GM11168 (cell line): ENCODE results near the gene TMEM26.

Experiments used
- in situ Hi-C: fragments of 300-500 bp; cut with MboI; formaldehyde crosslinking; loops from one replicate; pipeline ENCODE4 v1.12.0; 2022; ENCODE audit warnings: low sequenced_read_pairs; ENCODE audit not compliant: unreplicated experiment

The TMEM26 gene

GRCh38 chr10:61452655-61453641 lies at the start of gene TMEM26:
Gene TMEM26, minus strand, starts transcription at chr10:61453381. Its CDS starts 300 bp downstream, at chr10:61453081.
- in situ Hi-C loops: no loop called here

DNA sequence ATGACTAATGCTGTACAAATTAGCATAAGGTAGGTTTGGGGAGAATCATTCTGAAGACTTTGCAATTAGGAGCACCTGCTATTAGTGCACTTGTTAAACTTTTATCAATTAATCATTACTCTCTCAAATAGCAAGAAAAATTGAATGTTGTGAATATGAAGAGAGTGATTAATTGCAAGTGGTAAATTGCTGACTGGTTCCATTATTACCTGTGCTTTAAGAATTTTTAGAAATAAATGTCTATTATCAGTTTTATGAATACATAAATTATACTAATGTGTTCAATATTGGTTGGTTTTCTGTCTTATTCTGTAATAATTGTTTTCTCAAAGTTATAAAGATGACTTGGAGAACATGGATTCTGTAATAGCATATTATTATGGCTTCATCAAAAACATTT lies 47.3 kb upstream of the TMEM26 start:
- in situ Hi-C loops: no loop called here

DNA sequence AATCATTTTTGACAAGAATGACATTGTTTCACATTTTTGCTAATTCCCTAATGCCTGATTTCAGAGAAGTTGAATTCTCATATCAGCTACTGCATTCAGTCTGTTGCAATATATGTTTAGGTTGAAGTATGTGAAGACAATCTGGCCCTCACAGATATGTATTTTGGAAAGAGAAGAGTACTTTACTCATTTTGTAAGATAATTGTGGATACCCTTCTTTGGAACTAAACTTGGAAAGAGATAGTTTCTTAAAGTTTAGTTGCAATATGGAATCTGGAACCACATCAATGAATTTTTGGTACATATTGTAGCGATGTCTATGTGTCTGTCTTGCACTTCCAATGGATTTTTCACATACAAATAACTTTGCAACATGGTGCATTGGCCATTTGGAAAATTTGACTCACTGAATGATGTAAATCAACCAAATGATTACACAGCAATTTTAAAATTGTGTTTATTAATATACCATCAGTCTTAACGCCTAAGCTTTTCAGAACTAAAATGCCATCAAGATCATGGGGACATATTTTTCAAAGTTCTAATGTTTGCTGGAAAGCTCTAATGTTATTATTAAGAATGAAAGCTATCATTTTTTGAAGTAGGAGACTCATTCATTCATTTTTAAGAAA lies 39.3 kb upstream of the TMEM26 start:
- in situ Hi-C loops: no loop called here

GRCh38 chr10:61487506-61487905 lies 34.3 kb upstream of the TMEM26 start:
- in situ Hi-C loops: no loop called here

- in situ Hi-C loops: no loop called here
These were observed 33.7 kb upstream of the TMEM26 start for GRCh38 chr10:61486738-61487396.

- in situ Hi-C loops: no loop called here
These were observed 33.1 kb upstream of the TMEM26 start for GRCh38 chr10:61486251-61486650.

GRCh38 chr10:61481597-61481996 lies 28.4 kb upstream of the TMEM26 start:
- in situ Hi-C loops: no loop called here

DNA sequence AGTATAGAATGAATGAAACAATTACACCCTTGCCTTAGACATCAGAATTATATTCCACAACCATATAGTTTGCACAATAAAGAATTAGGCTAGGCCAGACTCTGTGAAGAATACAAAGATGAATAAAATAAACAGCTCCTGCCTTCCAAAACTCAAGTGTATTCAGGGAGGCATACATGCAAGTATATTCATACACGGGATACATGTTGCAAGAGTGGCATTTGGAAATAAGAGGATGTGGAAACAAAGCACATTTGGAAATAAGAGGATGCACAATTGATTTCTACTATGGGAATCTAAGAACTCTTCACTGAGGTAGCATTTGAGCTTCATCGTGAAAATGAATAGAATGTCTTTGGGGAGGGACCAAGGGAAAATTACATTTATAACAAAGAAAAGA lies 27.0 kb upstream of the TMEM26 start:
- in situ Hi-C loops: no loop called here

DNA sequence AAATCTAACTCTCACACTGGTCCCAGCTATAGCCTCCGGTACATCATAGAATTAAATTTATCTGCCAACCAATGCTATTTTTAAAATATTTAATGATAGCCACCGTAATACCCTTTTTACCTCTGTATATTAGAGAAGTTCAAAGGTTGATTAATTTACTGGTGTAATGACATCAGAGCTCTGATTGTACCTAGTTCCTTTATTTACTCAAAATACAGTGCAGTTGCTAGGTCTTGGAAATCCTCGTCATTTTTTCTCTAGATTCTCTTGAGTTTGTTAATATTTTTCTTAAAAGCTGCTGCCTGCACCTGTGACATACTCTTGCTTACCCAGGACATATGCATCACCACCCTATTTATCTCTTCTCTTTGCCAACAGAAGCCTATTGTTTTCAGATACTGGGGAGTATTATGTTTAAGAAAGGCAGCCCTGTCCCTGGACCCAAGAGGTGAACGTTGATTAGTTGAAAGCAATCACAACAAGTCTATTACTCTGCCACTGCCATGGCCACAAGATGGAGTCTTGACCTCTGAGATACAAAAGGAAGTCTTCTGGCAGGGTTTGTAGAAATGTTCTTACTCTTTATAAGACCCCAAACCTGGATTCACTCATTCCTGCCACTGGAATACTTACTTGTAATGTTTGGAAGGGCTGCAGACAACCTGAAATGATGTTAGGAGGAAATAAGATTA lies 25.6 kb upstream of the TMEM26 start:
- in situ Hi-C loops: no loop called here

DNA sequence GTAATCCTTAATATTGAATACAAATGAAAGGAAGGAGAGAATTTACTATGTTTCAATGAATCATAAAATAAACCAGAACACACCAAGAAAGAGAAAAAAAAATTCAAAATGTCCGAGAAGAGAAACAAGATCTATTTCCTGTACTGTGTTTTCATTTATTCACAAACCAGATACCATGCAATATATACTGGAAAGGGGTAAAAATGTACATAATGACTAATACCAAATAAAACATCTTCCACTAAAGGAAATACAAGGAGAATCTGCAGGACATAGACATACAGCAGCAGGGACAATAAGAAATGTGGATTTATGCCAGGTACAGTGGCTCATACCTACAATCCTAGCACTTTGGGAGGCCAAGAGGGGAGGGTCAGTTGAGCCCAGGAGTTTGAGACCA lies 24.3 kb upstream of the TMEM26 start:
- in situ Hi-C loops: no loop called here

GRCh38 chr10:61476529-61476928 lies 23.3 kb upstream of the TMEM26 start:
- in situ Hi-C loops: no loop called here

DNA sequence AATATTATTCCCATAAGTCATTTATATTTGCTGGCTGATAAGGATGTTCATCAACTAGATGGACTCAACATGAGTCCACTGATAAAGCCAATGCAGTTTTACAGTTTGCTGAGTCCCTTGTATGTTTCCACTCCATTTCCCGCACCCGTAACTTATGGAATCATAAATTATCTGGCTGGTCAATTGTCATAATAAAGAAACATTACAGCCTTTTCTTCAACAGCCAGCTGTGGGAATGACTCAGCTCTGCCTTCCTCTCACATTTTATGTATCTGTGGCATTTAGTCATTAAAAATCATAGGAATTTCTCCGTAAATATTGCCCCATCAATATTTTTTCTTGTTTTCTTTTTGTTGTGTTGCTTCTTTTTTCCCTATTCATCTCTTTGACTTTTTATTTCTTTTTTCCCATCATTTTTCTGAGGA lies 22.3 kb upstream of the TMEM26 start:
- in situ Hi-C loops: no loop called here

GRCh38 chr10:61472090-61472674 lies 19.0 kb upstream of the TMEM26 start:
- in situ Hi-C loops: no loop called here

DNA sequence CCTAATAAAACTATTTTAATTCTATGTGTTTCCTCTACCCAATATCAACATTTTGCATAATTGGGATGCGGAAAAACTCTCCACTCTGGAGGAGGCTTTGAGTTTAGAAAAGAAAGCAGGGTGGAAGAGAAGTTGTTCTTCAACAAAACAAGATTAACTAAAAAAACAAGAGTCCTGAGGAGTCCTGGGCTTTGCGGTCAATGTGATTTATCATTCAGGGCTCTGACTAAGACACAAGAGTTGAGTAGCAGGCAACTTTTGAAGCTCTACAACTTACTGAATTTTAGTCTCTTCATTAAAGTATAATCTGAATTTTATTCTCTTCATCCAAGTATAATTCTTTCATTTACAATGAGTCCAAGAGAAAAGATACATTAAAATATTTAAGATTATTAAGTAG lies 18.3 kb upstream of the TMEM26 start:
- in situ Hi-C loops: no loop called here

DNA sequence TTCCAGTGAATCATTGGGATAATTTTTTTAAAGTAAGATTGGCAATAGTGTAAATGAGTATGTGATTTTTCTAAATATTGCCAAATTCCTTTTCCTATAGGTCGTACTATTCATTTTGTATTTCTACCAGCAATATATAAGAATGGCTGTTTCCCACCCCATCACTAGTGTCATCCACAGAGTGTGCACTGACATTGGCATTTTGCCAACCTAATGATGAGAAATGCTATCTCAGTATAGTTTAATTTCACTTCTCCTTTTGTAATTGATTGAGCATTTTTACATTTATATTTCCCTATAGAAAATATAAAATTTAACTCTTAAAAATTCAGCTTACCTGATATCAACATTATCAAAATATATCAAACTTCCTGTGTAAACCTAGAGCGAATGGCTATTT lies 17.6 kb upstream of the TMEM26 start:
- in situ Hi-C loops: no loop called here

- in situ Hi-C loops: no loop called here
These were observed 12.9 kb upstream of the TMEM26 start for GRCh38 chr10:61465901-61466632.

DNA sequence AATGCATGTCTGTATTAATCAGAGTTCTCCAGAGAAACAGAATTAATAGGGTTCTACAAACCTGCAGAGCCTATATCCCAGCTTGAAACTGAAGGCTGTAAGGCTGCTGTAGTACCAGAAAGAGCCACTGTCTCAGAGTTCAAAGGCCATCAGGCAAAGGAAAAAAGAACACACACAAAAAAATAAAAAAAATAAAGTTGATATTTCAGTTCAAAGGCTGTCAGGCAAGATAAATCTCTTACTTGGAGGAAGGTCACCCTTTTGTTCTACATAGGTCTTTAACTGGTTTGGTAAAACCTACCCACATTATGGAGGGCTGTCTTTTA lies 12.0 kb upstream of the TMEM26 start:
- in situ Hi-C loops: no loop called here

DNA sequence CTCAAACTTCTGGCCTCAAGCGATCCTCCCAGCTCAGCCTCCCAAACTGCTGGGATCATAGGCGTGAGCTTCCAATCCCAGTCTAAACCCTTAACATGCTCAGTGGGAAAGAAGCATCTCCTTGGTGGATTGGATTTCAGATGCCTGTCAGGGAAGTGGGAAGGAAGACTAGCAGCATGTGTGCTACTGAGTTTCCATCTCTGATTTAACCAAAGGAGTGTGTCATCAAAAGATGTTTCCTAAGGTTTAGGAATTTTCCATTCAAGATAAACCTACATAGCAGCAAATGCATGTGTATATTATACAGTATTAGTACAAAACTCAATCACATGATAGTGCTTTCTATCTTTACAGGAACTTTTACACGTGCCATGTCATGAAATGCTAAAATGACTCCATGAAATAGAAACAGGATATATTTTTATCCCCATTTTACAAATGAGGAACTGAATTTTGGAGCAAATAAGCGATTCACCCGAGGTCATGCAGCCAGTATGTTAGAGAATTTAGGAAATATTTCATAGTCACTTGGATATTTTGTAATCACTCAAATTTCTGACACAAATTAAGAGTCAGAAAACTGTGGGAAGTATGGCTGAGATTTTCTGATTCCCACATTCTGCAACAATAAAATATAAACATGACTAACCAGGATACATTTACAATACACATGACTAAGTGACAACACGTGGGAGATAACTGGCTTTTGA lies 11.4 kb upstream of the TMEM26 start:
- in situ Hi-C loops: no loop called here
